Tibial nerve (tissue), 4 donors: ENCODE measurements around the gene DPH3. TPM values are rescaled to one million over a fixed set of nuclear protein-coding genes. Genes with fewer than 3 reads are reported as not detected.
"Not testable (repeated sequence)": the region's sequence is repeated elsewhere in the genome, so short reads cannot be mapped to it uniquely, and the experiment has no call there.

Experiments
- DNase-seq, 2 donors: peaks; one replicate each; pipeline ENCODE4 v3.0.0-alpha.2; 2019; ENCODE audit warnings: low spot score in 2 of 2
- H3K27ac ChIP-seq, 4 donors: fragments of 200-600 bp; sonication (generic) in 3 of 4; one replicate each; pipeline ENCODE4 v1.5.1; 2017 to 2019; ENCODE audit warnings: mild to moderate bottlenecking in 1 of 4
- H3K27me3 ChIP-seq, 2 donors: fragments of 200-600 bp; sonication (generic) in 1 of 2; one replicate each; pipeline versions ENCODE4 v1.5.1 to v1.6.0; 2017 to 2019
- H3K36me3 ChIP-seq, 3 donors: fragments of 200-600 bp; sonication (generic); one replicate each; pipeline ENCODE4 v1.5.1; 2018 to 2019
- H3K4me1 ChIP-seq, 4 donors: fragments of 200-600 bp; sonication (generic) in 3 of 4; one replicate each; pipeline ENCODE4 v1.5.1; 2017 to 2019
- H3K4me3 ChIP-seq, 4 donors: fragments of 200-600 bp; sonication (generic) in 3 of 4; one replicate each; pipeline ENCODE4 v1.5.1; 2017 to 2019; ENCODE audit warnings: mild to moderate bottlenecking in 1 of 4, moderate library complexity in 1 of 4
- H3K9me3 ChIP-seq, 4 donors: fragments of 200-600 bp; sonication (generic) in 3 of 4; one replicate each; pipeline ENCODE4 v1.5.1; 2017 to 2019
- EP300 ChIP-seq, 2 donors: sonication (generic); formaldehyde crosslinking; IDR thresholded peaks; one replicate each; pipeline ENCODE4 v1.6.1; 2017; ENCODE audit warnings: antibody characterized with exemption in 2 of 2, mild to moderate bottlenecking in 1 of 2
- POLR2A ChIP-seq, 2 donors: fragments of 450-650 bp; IDR thresholded peaks; one replicate each; pipeline ENCODE4 v1.6.1; 2017; ENCODE audit warnings: antibody characterized with exemption in 2 of 2, mild to moderate bottlenecking in 2 of 2, moderate library complexity in 2 of 2
- WGBS, 2 donors: methylation state at CpG; one replicate each; pipeline ENCODE4 v1.1.5; 2018; 5-methylcytosine and 5-hydroxymethylcytosine counted together
- total RNA-seq, 4 donors: library from RNA; depleted of rRNA; stranded (reverse); fragments of >200 nt; gene quantifications; one replicate each; pipeline ENCODE4 v1.1.0, GENCODE V29; 2016
- TF ChIP-seq, protein P1 (sequence below), 5 experiments: fragments of 200-600 bp in 3 of 5; fragments of 450-650 bp in 2 of 5; sonication (generic) in 3 of 5; IDR thresholded peaks; one replicate each; pipeline ENCODE4 v1.5.1; 2016 to 2019; ENCODE audit warnings: antibody characterized with exemption in 5 of 5, mild to moderate bottlenecking in 3 of 5, moderate library complexity in 2 of 5

The DPH3 gene
- 10 to 100 TPM; 11.4 to 20.5 (median 19.1) TPM for total RNA-seq

- peak; percentile 99 to 100 for DNase-seq
- no peaks in the 10 kb centered on the region for H3K27me3 ChIP-seq
- peak within 1 kb of the TSS; percentile 57 to 86 (median 79) for H3K4me3 ChIP-seq
- no peaks in the 10 kb centered on the region for H3K9me3 ChIP-seq
- WGBS, 2 donors = 0% methylated on average over 53 to 54 of the region's 61 CpGs
- TF ChIP-seq EP300 (IDR thresholded peaks at IDR 0.05) (peak; percentile 96 to 99), POLR2A (IDR thresholded peaks at IDR 0.05) (peak; percentile 17 to 87)
- TF ChIP-seq, protein P1, sequence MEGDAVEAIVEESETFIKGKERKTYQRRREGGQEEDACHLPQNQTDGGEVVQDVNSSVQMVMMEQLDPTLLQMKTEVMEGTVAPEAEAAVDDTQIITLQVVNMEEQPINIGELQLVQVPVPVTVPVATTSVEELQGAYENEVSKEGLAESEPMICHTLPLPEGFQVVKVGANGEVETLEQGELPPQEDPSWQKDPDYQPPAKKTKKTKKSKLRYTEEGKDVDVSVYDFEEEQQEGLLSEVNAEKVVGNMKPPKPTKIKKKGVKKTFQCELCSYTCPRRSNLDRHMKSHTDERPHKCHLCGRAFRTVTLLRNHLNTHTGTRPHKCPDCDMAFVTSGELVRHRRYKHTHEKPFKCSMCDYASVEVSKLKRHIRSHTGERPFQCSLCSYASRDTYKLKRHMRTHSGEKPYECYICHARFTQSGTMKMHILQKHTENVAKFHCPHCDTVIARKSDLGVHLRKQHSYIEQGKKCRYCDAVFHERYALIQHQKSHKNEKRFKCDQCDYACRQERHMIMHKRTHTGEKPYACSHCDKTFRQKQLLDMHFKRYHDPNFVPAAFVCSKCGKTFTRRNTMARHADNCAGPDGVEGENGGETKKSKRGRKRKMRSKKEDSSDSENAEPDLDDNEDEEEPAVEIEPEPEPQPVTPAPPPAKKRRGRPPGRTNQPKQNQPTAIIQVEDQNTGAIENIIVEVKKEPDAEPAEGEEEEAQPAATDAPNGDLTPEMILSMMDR (IDR thresholded peaks at IDR 0.05) = peak in 2 of 5 experiments; percentile 65 to 70
- peak within 1 kb of the TSS; percentile 82 to 95 (median 90) for H3K27ac ChIP-seq
- peaks cover 0 to 19% (median 0%) of the 10 kb centered on the region in 3 donors for H3K36me3 ChIP-seq
- peaks cover 6 to 61% (median 21%) of the 10 kb centered on the region in 4 donors for H3K4me1 ChIP-seq
Observed at GRCh38 chr3:16264708-16265454, at the start of gene DPH3, which contains the start of gene OXNAD1. TSS of gene DPH3 (minus strand) at chr3:16264943. CDS start at chr3:16264876, 67 bp downstream. TSS of gene OXNAD1 (plus strand) at chr3:16265212. CDS start at chr3:16270953, 5,741 bp downstream.

GRCh38 chr3:16313886-16314645, 49.3 kb upstream of the DPH3 start:
- 81 to 85% methylated on average over 5 of the region's 5 CpGs for WGBS, 2 donors
- H3K4me3 ChIP-seq = no peak overlapping the region
- H3K27me3 ChIP-seq = no peaks in the 10 kb centered on the region
- H3K9me3 ChIP-seq = no peaks in the 10 kb centered on the region
- H3K36me3 ChIP-seq = peaks cover 0 to 65% (median 3%) of the 10 kb centered on the region in 3 donors
- DNase-seq = no peak
- peaks cover 0 to 16% (median 8%) of the 10 kb centered on the region in 4 donors for H3K4me1 ChIP-seq
- no peak overlapping the region for H3K27ac ChIP-seq
- TF ChIP-seq, protein P1 (IDR thresholded peaks at IDR 0.05) = no peak
- TF ChIP-seq EP300 (IDR thresholded peaks at IDR 0.05) = no peak

DNA sequence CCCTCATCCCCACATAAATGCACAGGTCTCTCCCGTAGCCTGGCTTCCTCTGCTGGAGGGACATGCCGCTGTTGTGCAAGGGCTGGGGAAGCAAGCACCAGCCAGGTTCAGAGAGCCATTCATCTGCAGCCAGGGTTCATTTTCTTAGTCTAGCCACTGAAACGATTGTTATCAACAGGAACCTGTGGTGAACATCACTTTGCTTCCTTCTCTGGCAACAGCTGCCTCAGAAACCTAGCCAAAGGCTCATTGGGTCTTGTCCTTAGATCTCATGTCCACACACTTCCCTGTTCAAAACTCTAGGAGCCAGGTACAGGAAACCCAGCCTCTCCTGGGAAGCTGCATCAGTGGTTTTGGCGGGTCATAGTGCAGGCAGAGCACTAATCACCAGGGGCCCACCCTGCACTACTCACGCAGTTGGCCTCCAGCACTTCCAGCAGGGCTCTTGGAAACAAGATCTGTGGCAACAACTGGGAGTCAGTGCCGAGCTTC, 47.3 kb upstream of the DPH3 start:
- TF ChIP-seq, protein P1 (IDR thresholded peaks at IDR 0.05) = no peak
- TF ChIP-seq POLR2A (IDR thresholded peaks at IDR 0.05) (no peak), EP300 (IDR thresholded peaks at IDR 0.05) (peak in 1 of 2 donors; percentile 72)
- Histone ChIP-seq H3K4me3 (no peak overlapping the region), H3K27me3 (no peaks in the 10 kb centered on the region), H3K36me3 (peaks cover 0 to 46% (median 0%) of the 10 kb centered on the region in 3 donors), H3K27ac (peak overlapping the region in 3 of 4 donors; percentile 3 to 52 (median 42)), H3K4me1 (peaks cover 0 to 16% (median 4%) of the 10 kb centered on the region in 4 donors), H3K9me3 (no peaks in the 10 kb centered on the region)
- DNase-seq = peak; percentile 25 to 48
- WGBS, 2 donors = 55 to 62% methylated on average over 6 of the region's 6 CpGs

GRCh38 chr3:16310486-16310885, 45.7 kb upstream of the DPH3 start:
- Histone ChIP-seq H3K4me1 (peaks cover 0 to 16% (median 4%) of the 10 kb centered on the region in 4 donors), H3K27ac (peak overlapping the region in 2 of 4 donors; percentile 57 to 67), H3K36me3 (peaks cover 0 to 31% (median 0%) of the 10 kb centered on the region in 3 donors)
- H3K9me3 ChIP-seq, H3K4me3 ChIP-seq, H3K27me3 ChIP-seq, DNase-seq: not testable (repeated sequence)
- 91 to 94% methylated on average over 7 of the region's 7 CpGs for WGBS, 2 donors

GRCh38 chr3:16309558-16309957, 44.8 kb upstream of the DPH3 start:
- 75 to 84% methylated on average over 2 of the region's 2 CpGs for WGBS, 2 donors
- Histone ChIP-seq H3K9me3 (no peaks in the 10 kb centered on the region), H3K27me3 (no peaks in the 10 kb centered on the region), H3K27ac (no peak overlapping the region), H3K4me3 (no peak overlapping the region), H3K36me3 (peaks cover 0 to 30% (median 0%) of the 10 kb centered on the region in 3 donors), H3K4me1 (peaks cover 0 to 16% (median 4%) of the 10 kb centered on the region in 4 donors)
- no peak for DNase-seq
- TF ChIP-seq POLR2A (IDR thresholded peaks at IDR 0.05) (no peak), EP300 (IDR thresholded peaks at IDR 0.05) (no peak)
- TF ChIP-seq, protein P1 (IDR thresholded peaks at IDR 0.05) = no peak
